Measurements from ENCODE around the gene TBCE.

DNA sequence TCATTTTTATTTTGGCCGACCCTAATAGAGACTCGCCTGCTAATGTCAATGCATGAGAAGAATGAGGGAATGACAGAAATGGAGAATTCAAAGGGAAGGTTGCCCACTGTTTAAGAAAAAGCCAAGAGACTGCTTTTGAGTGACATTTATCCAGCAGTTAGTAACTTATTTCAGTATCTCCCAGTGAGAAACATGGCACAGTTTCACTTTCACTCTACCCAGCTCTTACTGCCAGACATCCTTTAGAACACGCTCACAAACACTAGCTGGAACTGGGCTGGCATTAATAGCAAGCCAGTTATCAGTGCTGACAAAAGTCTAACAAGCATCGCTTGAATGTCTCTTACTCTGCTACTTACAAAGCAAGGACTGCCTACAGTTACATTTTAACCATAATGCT, 30.3 kb upstream of the TBCE start:
- TF ChIP-seq CTCF (IDR thresholded peaks at IDR 0.05 in 4 of 5, conservative IDR thresholded peaks at IDR 0.05 in 1 of 5): no peak
- TF ChIP-seq POLR2A (IDR thresholded peaks at IDR 0.05): no peak

Data from gastrocnemius medialis (tissue), 4 donors.